H9 (cell line): ENCODE results near the gene ADAMTS6. TPM values are rescaled to one million over a fixed set of nuclear protein-coding genes. Genes with fewer than 3 reads are reported as not detected.

Source experiments
- DNase-seq: peaks from one replicate; pipeline ENCODE4 v3.0.0-alpha.2; 2017
- H2AFZ ChIP-seq: one replicate; pipeline ENCODE4 v1.6.1; 2013; ENCODE audit warnings: mild to moderate bottlenecking, low read length, control low read depth, moderate library complexity
- H2AK5ac ChIP-seq: 2 replicates; pipeline ENCODE4 v1.6.1; 2013; ENCODE audit warnings: low read length, control low read depth, mixed read lengths; ENCODE audit not compliant: insufficient read length
- H2BK120ac ChIP-seq: one replicate; pipeline ENCODE4 v1.6.1; 2013; ENCODE audit warnings: low read depth, mild to moderate bottlenecking, low read length, control low read depth, inconsistent platforms; ENCODE audit not compliant: poor library complexity, severe bottlenecking
- H2BK12ac ChIP-seq: 2 replicates; pipeline ENCODE4 v1.6.1; 2013; ENCODE audit warnings: low read length, control low read depth, mixed read lengths, low read depth; ENCODE audit not compliant: insufficient read length
- H2BK15ac ChIP-seq: 2 replicates; pipeline ENCODE4 v1.6.1; 2013; ENCODE audit warnings: low read depth, low read length, control low read depth
- H2BK20ac ChIP-seq: one replicate; pipeline ENCODE4 v1.6.1; 2013; ENCODE audit warnings: low read depth, mild to moderate bottlenecking, low read length, control low read depth, inconsistent platforms; ENCODE audit not compliant: poor library complexity, severe bottlenecking
- H2BK5ac ChIP-seq: 2 replicates; pipeline ENCODE4 v1.6.1; 2013; ENCODE audit warnings: low read length, control low read depth, mixed read lengths; ENCODE audit not compliant: insufficient read length
- H3K14ac ChIP-seq: 2 replicates; pipeline ENCODE4 v1.6.1; 2013; ENCODE audit warnings: low read length, control low read depth; ENCODE audit not compliant: insufficient read depth
- H3K18ac ChIP-seq: 2 replicates; pipeline ENCODE4 v1.6.1; 2013; ENCODE audit warnings: low read depth, mild to moderate bottlenecking, mixed read lengths, low read length, control low read depth; ENCODE audit not compliant: insufficient read length
- H3K23ac ChIP-seq: 2 replicates; pipeline ENCODE4 v1.6.1; 2013; ENCODE audit warnings: low read length, control low read depth, mixed read lengths, low read depth; ENCODE audit not compliant: insufficient read length
- H3K23me2 ChIP-seq: 2 replicates; pipeline ENCODE4 v1.6.1; 2013; ENCODE audit warnings: low read depth, mild to moderate bottlenecking, mixed read lengths, low read length, control low read depth; ENCODE audit not compliant: insufficient read length, poor library complexity, severe bottlenecking
- H3K27ac ChIP-seq: 2 replicates; pipeline ENCODE4 v1.5.1; 2013; ENCODE audit warnings: low read length, control low read depth, mixed read lengths, low read depth; ENCODE audit not compliant: insufficient read length
- H3K27me3 ChIP-seq: 2 replicates; pipeline ENCODE4 v1.6.1; 2013; ENCODE audit warnings: low read length, control low read depth, inconsistent platforms; ENCODE audit not compliant: insufficient read depth
- H3K4ac ChIP-seq: 2 replicates; pipeline ENCODE4 v1.6.1; 2013; ENCODE audit warnings: low read depth, mild to moderate bottlenecking, control low read depth, inconsistent platforms, low read length, moderate library complexity
- H3K4me1 ChIP-seq: 2 replicates; pipeline ENCODE4 v1.6.1; 2013; ENCODE audit warnings: low read length, control low read depth, inconsistent platforms; ENCODE audit not compliant: insufficient read depth
- H3K4me2 ChIP-seq: 2 replicates; pipeline ENCODE4 v1.6.1; 2013; ENCODE audit warnings: low read length, control low read depth, mixed read lengths; ENCODE audit not compliant: insufficient read length, insufficient read depth
- H3K56ac ChIP-seq: 2 replicates; pipeline ENCODE4 v1.6.1; 2013; ENCODE audit warnings: low read depth, mild to moderate bottlenecking, mixed read lengths, low read length, control low read depth; ENCODE audit not compliant: insufficient read length
- H3K79me1 ChIP-seq: 2 replicates; pipeline ENCODE4 v1.6.1; 2013; ENCODE audit warnings: low read depth, mild to moderate bottlenecking, moderate library complexity, low read length, control low read depth, inconsistent platforms; ENCODE audit not compliant: insufficient read depth, poor library complexity, severe bottlenecking
- H3K79me2 ChIP-seq: 2 replicates; pipeline ENCODE4 v1.6.1; 2013; ENCODE audit warnings: low read length, control low read depth, inconsistent platforms; ENCODE audit not compliant: insufficient read depth
- H3K9ac ChIP-seq: 2 replicates; pipeline ENCODE4 v1.6.1; 2013; ENCODE audit warnings: low read length, control low read depth, mixed read lengths; ENCODE audit not compliant: insufficient read length; ENCODE audit errors: extremely low read depth
- H3K9me3 ChIP-seq: one replicate; pipeline ENCODE4 v1.6.1; 2013; ENCODE audit warnings: low read depth, low read length, inconsistent platforms; ENCODE audit not compliant: control insufficient read depth
- H3T11ph ChIP-seq: one replicate; pipeline ENCODE4 v1.6.1; 2013; ENCODE audit warnings: mild to moderate bottlenecking, low read length, control low read depth, inconsistent platforms
- H4K20me1 ChIP-seq: one replicate; pipeline ENCODE4 v1.6.1; 2013; ENCODE audit not compliant: control insufficient read depth, insufficient read length, insufficient read depth
- H4K5ac ChIP-seq: 2 replicates; pipeline ENCODE4 v1.6.1; 2013; ENCODE audit warnings: low read depth, mild to moderate bottlenecking, mixed read lengths, low read length, control low read depth; ENCODE audit not compliant: insufficient read length
- H4K8ac ChIP-seq: replicated peaks from 2 replicates; pipeline ENCODE4 v1.6.1; 2013; ENCODE audit warnings: low read length, control low read depth, mixed read lengths, low read depth; ENCODE audit not compliant: insufficient read length
- H4K91ac ChIP-seq: 2 replicates; pipeline ENCODE4 v1.6.1; 2013; ENCODE audit warnings: low read depth, mild to moderate bottlenecking, moderate library complexity, mixed read lengths, low read length, control low read depth; ENCODE audit not compliant: insufficient read length
- H3K27ac Mint-ChIP-seq, 3 experiments: 2 replicates in 2 of 3; 3 replicates in 1 of 3; pipeline ENCODE4 v1.8.0; 2020 to 2021; ENCODE audit warnings: mixed read lengths in 3 of 3, mild to moderate bottlenecking in 1 of 3, moderate library complexity in 1 of 3
- H3K27me3 Mint-ChIP-seq: 2 replicates; pipeline ENCODE4 v1.8.0; 2021; ENCODE audit warnings: low read depth, mild to moderate bottlenecking, moderate library complexity, mixed read lengths
- H3K36me3 Mint-ChIP-seq, 3 experiments: 2 replicates in 2 of 3; 3 replicates in 1 of 3; pipeline ENCODE4 v1.8.0; 2020 to 2021; ENCODE audit warnings: low read depth in 3 of 3, mixed read lengths in 3 of 3; ENCODE audit not compliant: insufficient read depth in 1 of 3
- H3K4me1 Mint-ChIP-seq, 2 experiments: 2 replicates each; pipeline ENCODE4 v1.8.0; 2020; ENCODE audit warnings: mixed read lengths in 2 of 2
- H3K4me3 Mint-ChIP-seq, 2 experiments: 2 replicates in 1 of 2; 3 replicates in 1 of 2; pipeline ENCODE4 v1.8.0; 2020 to 2021; ENCODE audit warnings: mild to moderate bottlenecking in 2 of 2, mixed read lengths in 2 of 2, moderate library complexity in 1 of 2
- H3K9me3 Mint-ChIP-seq, 2 experiments: 2 replicates in 1 of 2; 3 replicates in 1 of 2; pipeline ENCODE4 v1.8.0; 2020; ENCODE audit warnings: mild to moderate bottlenecking in 2 of 2, mixed read lengths in 2 of 2, moderate library complexity in 1 of 2
- WGBS: extraction: QIAGEN DNeasy Blood & Tissue Kit; methylation state at CpG from one replicate; pipeline ENCODE4 v1.1.7; 2013; ENCODE audit warnings: missing lambda C conversion rate, low lambda C conversion rate, mixed read lengths; ENCODE audit not compliant: insufficient read length; ENCODE audit errors: extremely low coverage; 5-methylcytosine and 5-hydroxymethylcytosine counted together
- total RNA-seq: library from RNA; stranded (reverse); gene quantifications from 2 replicates; pipeline ENCODE4 v1.2.1, GENCODE V29; 2021
- TF ChIP-seq, protein P1 (sequence below): fragments of 200-600 bp; sonication (generic); conservative IDR thresholded peaks from 3 replicates; pipeline ENCODE4 v1.8.0; 2021; ENCODE audit warnings: antibody characterized with exemption, mild to moderate bottlenecking

Gene ADAMTS6
- total RNA-seq, 1 experiment from 2014 or later = 0.33 TPM

DNA sequence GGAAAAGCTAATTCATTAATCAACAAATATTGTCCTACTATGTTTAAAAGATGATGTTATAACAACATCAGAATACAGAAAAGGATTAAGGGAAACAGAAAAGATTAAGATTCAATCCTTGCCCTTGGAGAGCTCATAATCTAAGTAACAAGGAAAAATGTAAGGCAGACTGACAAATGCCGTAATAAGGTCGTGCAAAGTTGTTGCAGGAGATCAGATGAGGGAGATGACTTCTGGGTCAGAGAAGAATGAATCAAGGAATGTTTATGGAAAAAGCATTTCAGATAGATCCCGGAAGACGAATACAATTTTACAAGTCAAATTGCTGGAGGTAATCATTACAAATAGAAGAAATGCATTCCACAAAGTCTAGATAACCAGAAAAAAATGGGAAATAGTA, 6.4 kb downstream of the ADAMTS6 start:
- no peak for DNase-seq
- Histone ChIP-seq H3K79me2 (no peaks in the 10 kb centered on the region), H3K4me2 (no peak overlapping the region), H3K56ac (no peak overlapping the region), H4K5ac (no peak overlapping the region), H3K23ac (no peak overlapping the region), H2AK5ac (no peak overlapping the region), H2BK20ac (no peak overlapping the region), H3K9ac (no peak overlapping the region), H2BK5ac (no peak overlapping the region), H3K4me1 (no peaks in the 10 kb centered on the region; the same call in 1 of the 2 replicates), H4K20me1 (no peaks in the 10 kb centered on the region), H2AFZ (no peak overlapping the region), H3K23me2 (peaks cover 2% of the 10 kb centered on the region), H3K14ac (no peak overlapping the region), H3K27me3 (no peaks in the 10 kb centered on the region), H3K27ac (no peak overlapping the region), H3K9me3 (no peaks in the 10 kb centered on the region), H2BK12ac (no peak overlapping the region), H3T11ph (no peak overlapping the region), H2BK120ac (no peak overlapping the region), H2BK15ac (no peak overlapping the region), H3K79me1 (no peaks in the 10 kb centered on the region), H4K91ac (no peak overlapping the region), H3K18ac (no peak overlapping the region), H4K8ac (no peak overlapping the region), H3K4ac (no peak overlapping the region)
- Mint-ChIP-seq H3K36me3 (no peaks in the 10 kb centered on the region), H3K9me3 (no peaks in the 10 kb centered on the region), H3K4me1 (no peaks in the 10 kb centered on the region), H3K4me3 (no peak overlapping the region), H3K27ac (no peak overlapping the region), H3K27me3 (no peaks in the 10 kb centered on the region)
- TF ChIP-seq, protein P1, sequence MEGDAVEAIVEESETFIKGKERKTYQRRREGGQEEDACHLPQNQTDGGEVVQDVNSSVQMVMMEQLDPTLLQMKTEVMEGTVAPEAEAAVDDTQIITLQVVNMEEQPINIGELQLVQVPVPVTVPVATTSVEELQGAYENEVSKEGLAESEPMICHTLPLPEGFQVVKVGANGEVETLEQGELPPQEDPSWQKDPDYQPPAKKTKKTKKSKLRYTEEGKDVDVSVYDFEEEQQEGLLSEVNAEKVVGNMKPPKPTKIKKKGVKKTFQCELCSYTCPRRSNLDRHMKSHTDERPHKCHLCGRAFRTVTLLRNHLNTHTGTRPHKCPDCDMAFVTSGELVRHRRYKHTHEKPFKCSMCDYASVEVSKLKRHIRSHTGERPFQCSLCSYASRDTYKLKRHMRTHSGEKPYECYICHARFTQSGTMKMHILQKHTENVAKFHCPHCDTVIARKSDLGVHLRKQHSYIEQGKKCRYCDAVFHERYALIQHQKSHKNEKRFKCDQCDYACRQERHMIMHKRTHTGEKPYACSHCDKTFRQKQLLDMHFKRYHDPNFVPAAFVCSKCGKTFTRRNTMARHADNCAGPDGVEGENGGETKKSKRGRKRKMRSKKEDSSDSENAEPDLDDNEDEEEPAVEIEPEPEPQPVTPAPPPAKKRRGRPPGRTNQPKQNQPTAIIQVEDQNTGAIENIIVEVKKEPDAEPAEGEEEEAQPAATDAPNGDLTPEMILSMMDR = no peak
- WGBS = no CpG with 5 or more reads among the region's 4 CpGs
